ENCODE measurements around the gene GAR1.

The GAR1 gene

GRCh38 chr4:109861271-109861670, 45.7 kb downstream of the GAR1 start:
- no peaks in the 10 kb centered on the region for H3K79me2 ChIP-seq (ENCODE audit: low read length)

GRCh38 chr4:109861916-109862511, 46.5 kb downstream of the GAR1 start:
- Histone ChIP-seq H3K36me3 (replicated peaks; ENCODE audit: insufficient read depth, low read length) (no peaks in the 10 kb centered on the region), H3K4me3 (ENCODE audit: low read length) (no peak overlapping the region), H3K4me2 (ENCODE audit: low read depth, low read length) (no peak overlapping the region), H3K79me2 (ENCODE audit: low read length) (no peaks in the 10 kb centered on the region), H3K4me1 (ENCODE audit: low read length) (no peaks in the 10 kb centered on the region), H3F3A (ENCODE audit: insufficient read depth, low read length) (no peaks in the 10 kb centered on the region), H4K20me1 (ENCODE audit: insufficient read depth, low read length) (no peaks in the 10 kb centered on the region), H2AFZ (ENCODE audit: low read length) (no peak overlapping the region), H3K9me2 (replicated peaks; ENCODE audit: insufficient read depth, low read length) (no peaks in the 10 kb centered on the region), H3K9ac (ENCODE audit: low read length) (no peak overlapping the region), H3K9me3 (replicated peaks; ENCODE audit: insufficient read depth, low read length) (no peaks in the 10 kb centered on the region), H3K27ac (ENCODE audit: low read length) (no peak overlapping the region), H3K27me3 (replicated peaks; ENCODE audit: insufficient read depth, low read length) (no peaks in the 10 kb centered on the region)
- DNase-seq: no peak
- TF ChIP-seq CTCF (IDR thresholded peaks at IDR 0.05; ENCODE audit: low read length) (no peak), EZH2 (optimal IDR thresholded peaks at IDR 0.05; ENCODE audit: low read depth, low read length) (no peak), EZH2phosphoT487 (IDR thresholded peaks at IDR 0.05; ENCODE audit: low read length) (no peak)

More at GRCh38 chr4:109861271-109861670, 45.7 kb downstream of the GAR1 start:
- no peak for DNase-seq
- no peaks in the 10 kb centered on the region for H3K36me3 ChIP-seq (replicated peaks; ENCODE audit: insufficient read depth, low read length)
- H3K9me2 ChIP-seq (replicated peaks; ENCODE audit: insufficient read depth, low read length): no peaks in the 10 kb centered on the region
- no peaks in the 10 kb centered on the region for H4K20me1 ChIP-seq (ENCODE audit: insufficient read depth, low read length)
- H3K9ac ChIP-seq (ENCODE audit: low read length): no peak overlapping the region
- H3K27ac ChIP-seq (ENCODE audit: low read length): no peak overlapping the region
- no peak overlapping the region for H3K4me3 ChIP-seq (ENCODE audit: low read length)
- H3K27me3 ChIP-seq (replicated peaks; ENCODE audit: insufficient read depth, low read length): no peaks in the 10 kb centered on the region
- no peaks in the 10 kb centered on the region for H3K4me1 ChIP-seq (ENCODE audit: low read length)
- H2AFZ ChIP-seq (ENCODE audit: low read length): no peak overlapping the region
- no peaks in the 10 kb centered on the region for H3F3A ChIP-seq (ENCODE audit: insufficient read depth, low read length)
- TF ChIP-seq CTCF (IDR thresholded peaks at IDR 0.05; ENCODE audit: low read length) (no peak), EZH2 (optimal IDR thresholded peaks at IDR 0.05; ENCODE audit: low read depth, low read length) (no peak), EZH2phosphoT487 (IDR thresholded peaks at IDR 0.05; ENCODE audit: low read length) (no peak)
- no peak overlapping the region for H3K4me2 ChIP-seq (ENCODE audit: low read depth, low read length)
- H3K9me3 ChIP-seq (replicated peaks; ENCODE audit: insufficient read depth, low read length): no peaks in the 10 kb centered on the region

- H3K4me1 ChIP-seq (ENCODE audit: low read length): no peaks in the 10 kb centered on the region
- no peaks in the 10 kb centered on the region for H3K79me2 ChIP-seq (ENCODE audit: low read length)
- H3K4me2 ChIP-seq (ENCODE audit: low read depth, low read length): no peak overlapping the region
- no peaks in the 10 kb centered on the region for H3F3A ChIP-seq (ENCODE audit: insufficient read depth, low read length)
- H3K9me2 ChIP-seq (replicated peaks; ENCODE audit: insufficient read depth, low read length): no peaks in the 10 kb centered on the region
- H3K9ac ChIP-seq (ENCODE audit: low read length): no peak overlapping the region
- H3K9me3 ChIP-seq (replicated peaks; ENCODE audit: insufficient read depth, low read length): no peaks in the 10 kb centered on the region
- H3K36me3 ChIP-seq (replicated peaks; ENCODE audit: insufficient read depth, low read length): no peaks in the 10 kb centered on the region
- no peaks in the 10 kb centered on the region for H4K20me1 ChIP-seq (ENCODE audit: insufficient read depth, low read length)
- H2AFZ ChIP-seq (ENCODE audit: low read length): no peak overlapping the region
- H3K27ac ChIP-seq (ENCODE audit: low read length): no peak overlapping the region
- H3K27me3 ChIP-seq (replicated peaks; ENCODE audit: insufficient read depth, low read length): no peaks in the 10 kb centered on the region
- DNase-seq: no peak
- TF ChIP-seq EZH2phosphoT487 (IDR thresholded peaks at IDR 0.05; ENCODE audit: low read length): no peak
- TF ChIP-seq CTCF (IDR thresholded peaks at IDR 0.05; ENCODE audit: low read length): no peak
- no peak for TF ChIP-seq EZH2 (optimal IDR thresholded peaks at IDR 0.05; ENCODE audit: low read depth, low read length)
- H3K4me3 ChIP-seq (ENCODE audit: low read length): no peak overlapping the region
Measured at GRCh38 chr4:109864134-109864533, 48.6 kb downstream of the GAR1 start.
